HepG2 (cell line): ENCODE data around the gene TTC19. TPM values are rescaled to one million over a fixed set of nuclear protein-coding genes. Genes with fewer than 3 reads are reported as not detected.

ENCODE experiments used
- ASH2L ChIP-seq: fragments of 300-600, 200-600 bp; sonication (generic); IDR thresholded peaks from 2 replicates; pipeline ENCODE4 v1.7.0; 2017; ENCODE audit warnings: low read depth, mild to moderate bottlenecking, moderate library complexity, mixed read lengths, low read length; ENCODE audit not compliant: insufficient read length
- CENPBD1 ChIP-seq: sonication (generic); formaldehyde crosslinking; IDR thresholded peaks from 2 replicates; pipeline ENCODE4 v1.8.0; 2022; ENCODE audit warnings: missing genetic modification reagents, low read depth, mild to moderate bottlenecking, borderline replicate concordance
- NFKB2 ChIP-seq: sonication (generic); formaldehyde crosslinking; IDR thresholded peaks from 2 replicates; pipeline ENCODE4 v1.4.0; 2020; ENCODE audit warnings: missing genetic modification reagents, borderline replicate concordance
- POLR2A ChIP-seq, 2 experiments: IDR thresholded peaks; 2 replicates each; pipeline ENCODE4 v1.6.1; 2011; ENCODE audit warnings: low read depth in 2 of 2, low read length in 2 of 2, mild to moderate bottlenecking in 1 of 2, moderate library complexity in 1 of 2; ENCODE audit not compliant: insufficient read depth in 1 of 2
- POLR2AphosphoS2 ChIP-seq: IDR thresholded peaks from 2 replicates; pipeline ENCODE4 v1.6.1; 2011; ENCODE audit warnings: low read depth, low read length, improper control_type of control experiment
- PRDM10 ChIP-seq: sonication (generic); formaldehyde crosslinking; IDR thresholded peaks from 2 replicates; pipeline ENCODE4 v1.4.0; 2020; ENCODE audit warnings: low read depth, missing genetic modification reagents
- RELA ChIP-seq: sonication (generic); formaldehyde crosslinking; IDR thresholded peaks from 2 replicates; pipeline ENCODE4 v1.4.0; 2020; ENCODE audit warnings: missing genetic modification reagents
- SMYD3 ChIP-seq: sonication (generic); formaldehyde crosslinking; IDR thresholded peaks from 2 replicates; pipeline ENCODE4 v1.8.1; 2023; ENCODE audit warnings: mild to moderate bottlenecking, missing genetic modification reagents
- ZBTB44 ChIP-seq: sonication (generic); formaldehyde crosslinking; IDR thresholded peaks from 2 replicates; pipeline ENCODE4 v1.4.0; 2020; ENCODE audit warnings: missing genetic modification reagents
- ZFP90 ChIP-seq: sonication (generic); formaldehyde crosslinking; IDR thresholded peaks from 2 replicates; pipeline ENCODE4 v1.8.0; 2022; ENCODE audit warnings: missing genetic modification reagents, mild to moderate bottlenecking, inconsistent platforms, borderline replicate concordance
- ZFY ChIP-seq: sonication (generic); formaldehyde crosslinking; IDR thresholded peaks from 2 replicates; pipeline ENCODE4 v1.4.0; 2020; ENCODE audit warnings: missing genetic modification reagents
- ZKSCAN8 ChIP-seq: IDR thresholded peaks from 2 replicates; pipeline ENCODE4 v1.6.1; 2016; ENCODE audit warnings: borderline replicate concordance, missing genetic modification reagents, missing compliant biosample characterization
- ZNF101 ChIP-seq: sonication (generic); formaldehyde crosslinking; IDR thresholded peaks from 2 replicates; pipeline ENCODE4 v1.4.0; 2020; ENCODE audit warnings: mild to moderate bottlenecking, low read depth, missing genetic modification reagents, borderline replicate concordance
- ZNF264 ChIP-seq: sonication (generic); formaldehyde crosslinking; IDR thresholded peaks from 2 replicates; pipeline ENCODE4 v1.4.0; 2020; ENCODE audit warnings: missing genetic modification reagents
- ZNF326 ChIP-seq: sonication (generic); formaldehyde crosslinking; IDR thresholded peaks from 2 replicates; pipeline ENCODE4 v1.4.0; 2020; ENCODE audit warnings: missing genetic modification reagents, borderline replicate concordance
- ZNF749 ChIP-seq: sonication (generic); formaldehyde crosslinking; IDR thresholded peaks from 2 replicates; pipeline ENCODE4 v1.8.0; 2022; ENCODE audit warnings: mild to moderate bottlenecking, missing genetic modification reagents, moderate library complexity, borderline replicate concordance
- ZNF781 ChIP-seq: sonication (generic); formaldehyde crosslinking; IDR thresholded peaks from 2 replicates; pipeline ENCODE4 v1.5.1; 2020; ENCODE audit warnings: borderline replicate concordance, mild to moderate bottlenecking, missing genetic modification reagents; ENCODE audit errors: not compliant biosample characterization
- ZNF891 ChIP-seq: sonication (generic); formaldehyde crosslinking; IDR thresholded peaks from 2 replicates; pipeline ENCODE4 v1.5.0; 2020; ENCODE audit warnings: mild to moderate bottlenecking, missing genetic modification reagents
- ZSCAN30 ChIP-seq: sonication (generic); formaldehyde crosslinking; IDR thresholded peaks from 2 replicates; pipeline ENCODE4 v1.5.0; 2020; ENCODE audit warnings: mild to moderate bottlenecking, missing genetic modification reagents
- polyA plus RNA-seq, 8 experiments: library from polyadenylated mRNA; depleted of rRNA in 3 of 8; stranded (reverse) in 7 of 8; unstranded in 1 of 8; fragments of >200 nt; fragmentation: Illumina TruSeq in 4 of 8; extraction: Trizol in 4 of 8; gene quantifications; 2 replicates each; pipeline versions ENCODE4 v1.2.1 to v1.2.3, GENCODE V29; 2011 to 2016; ENCODE audit warnings: low read depth in 4 of 8, missing spikeins in 1 of 8, mixed read lengths in 1 of 8; ENCODE audit not compliant: insufficient read depth in 1 of 8
- total RNA-seq, 5 experiments: library from RNA; depleted of rRNA; stranded (reverse); fragments of >200 nt; fragmentation: Illumina TruSeq; extraction: Trizol; gene quantifications; 2 replicates each; pipeline ENCODE4 v1.2.3, GENCODE V29; 2016; ENCODE audit warnings: low read depth in 1 of 5
- TF ChIP-seq, protein P1 (sequence below): sonication (generic); formaldehyde crosslinking; IDR thresholded peaks from 2 replicates; pipeline ENCODE4 v1.5.1; 2020; ENCODE audit warnings: mild to moderate bottlenecking, moderate library complexity, missing genetic modification reagents

The TTC19 gene
- total and polyA plus RNA-seq, 2 of the 13 experiments (the other 11 are each of a cell fraction or from before 2014, with no cell fraction given), result 4.4 to 24.3 TPM

DNA sequence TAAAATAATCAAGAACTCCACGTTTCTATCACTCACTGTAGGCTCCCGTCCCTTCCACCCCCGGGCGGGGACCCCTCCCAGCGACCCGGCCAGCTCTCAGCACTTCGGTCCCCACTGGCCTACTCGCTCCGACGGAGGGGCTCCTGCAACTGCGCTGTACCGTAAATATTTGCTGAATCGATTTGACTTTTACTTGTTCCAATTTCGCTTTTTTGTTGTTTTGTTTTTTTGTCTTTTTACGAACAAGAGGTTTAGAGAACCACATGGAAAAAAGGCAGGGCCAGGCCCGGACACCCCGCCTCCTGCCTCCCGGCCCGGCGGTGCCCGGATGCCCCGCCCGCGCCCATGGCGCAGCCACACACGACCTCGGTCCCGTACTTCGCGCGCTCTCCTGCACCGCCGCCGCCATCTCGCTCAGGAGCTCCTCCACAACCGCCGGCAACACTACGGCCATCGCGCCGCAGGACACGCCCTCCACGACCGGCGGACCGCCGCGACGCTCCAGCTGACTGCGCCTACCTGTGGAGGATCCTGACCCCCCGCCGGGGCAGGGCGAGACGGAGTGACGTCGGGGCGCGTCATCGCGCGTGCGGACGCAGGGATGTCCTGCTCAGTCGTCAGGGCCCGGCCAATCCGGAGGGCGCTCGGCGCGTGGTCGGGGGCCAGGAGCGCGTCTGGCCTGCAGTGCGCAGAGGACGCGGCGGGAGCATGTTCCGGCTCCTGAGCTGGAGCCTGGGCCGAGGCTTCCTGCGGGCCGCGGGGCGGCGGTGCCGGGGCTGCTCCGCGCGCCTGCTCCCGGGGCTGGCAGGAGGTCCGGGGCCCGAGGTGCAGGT lies at the start of gene TTC19, which contains the start of gene ZSWIM7 (continued):
- TF ChIP-seq, protein P1, sequence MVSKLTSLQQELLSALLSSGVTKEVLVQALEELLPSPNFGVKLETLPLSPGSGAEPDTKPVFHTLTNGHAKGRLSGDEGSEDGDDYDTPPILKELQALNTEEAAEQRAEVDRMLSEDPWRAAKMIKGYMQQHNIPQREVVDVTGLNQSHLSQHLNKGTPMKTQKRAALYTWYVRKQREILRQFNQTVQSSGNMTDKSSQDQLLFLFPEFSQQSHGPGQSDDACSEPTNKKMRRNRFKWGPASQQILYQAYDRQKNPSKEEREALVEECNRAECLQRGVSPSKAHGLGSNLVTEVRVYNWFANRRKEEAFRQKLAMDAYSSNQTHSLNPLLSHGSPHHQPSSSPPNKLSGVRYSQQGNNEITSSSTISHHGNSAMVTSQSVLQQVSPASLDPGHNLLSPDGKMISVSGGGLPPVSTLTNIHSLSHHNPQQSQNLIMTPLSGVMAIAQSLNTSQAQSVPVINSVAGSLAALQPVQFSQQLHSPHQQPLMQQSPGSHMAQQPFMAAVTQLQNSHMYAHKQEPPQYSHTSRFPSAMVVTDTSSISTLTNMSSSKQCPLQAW (CRISPR knock-in tag), result peak; percentile 66; the same call in 1 of the 2 replicates
- TF ChIP-seq ZNF101 (CRISPR knock-in tag) (no peak; the same call in 1 of the 2 replicates), RELA (CRISPR knock-in tag) (peak; percentile 91), ZSCAN30 (CRISPR knock-in tag) (peak; percentile 71; the same call in 1 of the 2 replicates), ZNF781 (CRISPR knock-in tag) (no peak), CENPBD1 (CRISPR knock-in tag) (no peak), ASH2L (peak; percentile 83), ZNF749 (CRISPR knock-in tag) (peak; percentile 77; the same call in 1 of the 2 replicates), ZBTB44 (CRISPR knock-in tag) (peak; percentile 69; the same call in 1 of the 2 replicates), ZFY (CRISPR knock-in tag) (peak; percentile 99), POLR2A (IDR thresholded peaks at IDR 0.05; ENCODE audit: insufficient read depth in 1 of 2, low read depth in 2 of 2, low read length in 2 of 2) (peak; percentile 88 to 98), ZNF326 (CRISPR knock-in tag) (no peak), NFKB2 (CRISPR knock-in tag) (peak; percentile 81), PRDM10 (CRISPR knock-in tag) (no peak), ZFP90 (CRISPR knock-in tag) (peak; percentile 91), ZNF891 (CRISPR knock-in tag) (0 out of 2 replicates have a peak, but pooled peaks have one; percentile 42), ZNF264 (CRISPR knock-in tag) (peak; percentile 45; the same call in 1 of the 2 replicates), ZKSCAN8 (peak; percentile 90; the same call in 1 of the 2 replicates), POLR2AphosphoS2 (no peak), SMYD3 (peak; percentile 81)
